ENCODE measurements around the gene IGFL2.

DNA sequence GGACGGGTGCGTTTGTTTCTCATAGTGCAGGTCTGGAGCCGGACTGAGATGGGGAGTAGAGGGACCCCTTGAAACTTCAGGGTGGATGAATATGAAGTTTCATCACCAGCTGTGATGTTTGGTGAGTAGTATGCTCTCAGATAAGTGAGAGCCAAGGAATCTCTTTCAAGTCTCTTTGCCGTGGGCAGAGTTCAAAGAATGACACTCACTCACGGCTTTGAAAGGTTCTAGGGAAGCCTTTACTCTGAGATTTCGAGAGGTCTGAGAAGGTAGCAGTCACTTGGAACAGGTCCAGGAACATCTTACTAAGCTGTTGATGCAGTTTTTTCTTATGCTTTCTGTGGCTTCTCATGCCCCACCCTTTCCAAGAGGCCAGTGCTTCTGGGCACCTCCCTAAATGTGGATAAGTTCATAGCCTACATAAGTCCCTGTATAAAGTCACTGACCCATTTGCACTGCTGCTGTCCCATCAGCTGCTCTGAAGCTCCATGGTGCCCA lies at the start of gene IGFL2:
- TF ChIP-seq, protein P1, sequence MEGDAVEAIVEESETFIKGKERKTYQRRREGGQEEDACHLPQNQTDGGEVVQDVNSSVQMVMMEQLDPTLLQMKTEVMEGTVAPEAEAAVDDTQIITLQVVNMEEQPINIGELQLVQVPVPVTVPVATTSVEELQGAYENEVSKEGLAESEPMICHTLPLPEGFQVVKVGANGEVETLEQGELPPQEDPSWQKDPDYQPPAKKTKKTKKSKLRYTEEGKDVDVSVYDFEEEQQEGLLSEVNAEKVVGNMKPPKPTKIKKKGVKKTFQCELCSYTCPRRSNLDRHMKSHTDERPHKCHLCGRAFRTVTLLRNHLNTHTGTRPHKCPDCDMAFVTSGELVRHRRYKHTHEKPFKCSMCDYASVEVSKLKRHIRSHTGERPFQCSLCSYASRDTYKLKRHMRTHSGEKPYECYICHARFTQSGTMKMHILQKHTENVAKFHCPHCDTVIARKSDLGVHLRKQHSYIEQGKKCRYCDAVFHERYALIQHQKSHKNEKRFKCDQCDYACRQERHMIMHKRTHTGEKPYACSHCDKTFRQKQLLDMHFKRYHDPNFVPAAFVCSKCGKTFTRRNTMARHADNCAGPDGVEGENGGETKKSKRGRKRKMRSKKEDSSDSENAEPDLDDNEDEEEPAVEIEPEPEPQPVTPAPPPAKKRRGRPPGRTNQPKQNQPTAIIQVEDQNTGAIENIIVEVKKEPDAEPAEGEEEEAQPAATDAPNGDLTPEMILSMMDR (conservative IDR thresholded peaks at IDR 0.05): no peak
- no peak for TF ChIP-seq EZH2 (IDR thresholded peaks at IDR 0.05; ENCODE audit: low read depth)
